Measurements from ENCODE around the gene CSF1. TPM values are rescaled to one million over a fixed set of nuclear protein-coding genes. Genes with fewer than 3 reads are reported as not detected.

The CSF1 gene
- total and polyA plus RNA-seq, 2 donors (not counting 3 experiments of a cell fraction or from before 2014, with no cell fraction given) = 24.5 to 28.9 TPM

DNA sequence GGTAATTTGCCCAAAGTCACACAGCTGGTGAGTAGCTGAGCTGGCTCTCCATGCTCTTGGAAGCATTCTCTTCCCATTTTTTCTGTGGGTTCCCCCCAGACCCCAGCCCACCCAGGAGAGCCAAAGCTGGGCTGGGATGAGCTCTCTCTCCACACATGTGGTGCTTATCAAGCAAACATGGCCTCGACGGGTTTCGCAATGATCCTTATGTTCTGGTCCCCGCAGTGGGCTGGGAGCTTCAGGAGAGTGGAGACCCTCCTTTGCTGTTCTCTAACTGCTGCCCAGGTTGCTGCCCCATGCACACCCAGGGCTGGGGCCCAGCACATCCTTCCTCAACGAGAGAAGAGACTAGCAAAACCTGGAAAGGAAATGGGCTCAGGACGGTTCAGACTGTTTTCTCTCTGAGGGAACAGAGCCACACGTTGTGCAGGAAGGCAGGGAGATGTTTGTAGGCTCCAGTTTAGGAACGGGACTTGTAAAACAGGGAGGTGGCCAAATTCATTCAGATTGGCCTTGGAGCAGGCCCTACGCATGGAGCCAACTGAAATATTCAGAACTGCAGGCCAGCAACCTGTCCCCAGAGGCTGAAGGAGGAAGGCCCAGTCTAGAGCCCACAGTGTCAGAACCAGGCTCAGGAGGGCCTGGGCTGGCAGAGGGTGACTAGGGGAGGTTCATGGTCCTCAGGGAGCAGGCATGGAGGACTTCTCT is 27.2 kb upstream of the CSF1 start:
- DNase-seq (ENCODE audit: low read depth, low spot score) = no peak

More for the DNA sequence above, 27.2 kb upstream of the CSF1 start:
- no peak for TF ChIP-seq GATA2 (IDR thresholded peaks at IDR 0.05; ENCODE audit: insufficient read depth, insufficient read length, low read depth, low read length)
- TF ChIP-seq EZH2 (IDR thresholded peaks at IDR 0.05; ENCODE audit: borderline replicate concordance, low read depth, low read length, severe bottlenecking) = no peak
- TF ChIP-seq POLR2AphosphoS5 (IDR thresholded peaks at IDR 0.05; ENCODE audit: insufficient read depth, low read depth, low read length) = no peak
- no peak for TF ChIP-seq POLR2A (IDR thresholded peaks at IDR 0.05; ENCODE audit: low read depth, low read length)
- TF ChIP-seq FOS (IDR thresholded peaks at IDR 0.05; ENCODE audit: borderline replicate concordance, insufficient read depth, low read length) = no peak
- TF ChIP-seq JUN (IDR thresholded peaks at IDR 0.05; ENCODE audit: borderline replicate concordance, insufficient read depth, insufficient read length, low read depth) = no peak
- TF ChIP-seq MYC (IDR thresholded peaks at IDR 0.05; ENCODE audit: low read depth, low read length) = no peak
- TF ChIP-seq, protein P1, sequence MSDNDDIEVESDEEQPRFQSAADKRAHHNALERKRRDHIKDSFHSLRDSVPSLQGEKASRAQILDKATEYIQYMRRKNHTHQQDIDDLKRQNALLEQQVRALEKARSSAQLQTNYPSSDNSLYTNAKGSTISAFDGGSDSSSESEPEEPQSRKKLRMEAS (IDR thresholded peaks at IDR 0.05; ENCODE audit: insufficient read depth, insufficient read length) = no peak
- TF ChIP-seq, protein P2, sequence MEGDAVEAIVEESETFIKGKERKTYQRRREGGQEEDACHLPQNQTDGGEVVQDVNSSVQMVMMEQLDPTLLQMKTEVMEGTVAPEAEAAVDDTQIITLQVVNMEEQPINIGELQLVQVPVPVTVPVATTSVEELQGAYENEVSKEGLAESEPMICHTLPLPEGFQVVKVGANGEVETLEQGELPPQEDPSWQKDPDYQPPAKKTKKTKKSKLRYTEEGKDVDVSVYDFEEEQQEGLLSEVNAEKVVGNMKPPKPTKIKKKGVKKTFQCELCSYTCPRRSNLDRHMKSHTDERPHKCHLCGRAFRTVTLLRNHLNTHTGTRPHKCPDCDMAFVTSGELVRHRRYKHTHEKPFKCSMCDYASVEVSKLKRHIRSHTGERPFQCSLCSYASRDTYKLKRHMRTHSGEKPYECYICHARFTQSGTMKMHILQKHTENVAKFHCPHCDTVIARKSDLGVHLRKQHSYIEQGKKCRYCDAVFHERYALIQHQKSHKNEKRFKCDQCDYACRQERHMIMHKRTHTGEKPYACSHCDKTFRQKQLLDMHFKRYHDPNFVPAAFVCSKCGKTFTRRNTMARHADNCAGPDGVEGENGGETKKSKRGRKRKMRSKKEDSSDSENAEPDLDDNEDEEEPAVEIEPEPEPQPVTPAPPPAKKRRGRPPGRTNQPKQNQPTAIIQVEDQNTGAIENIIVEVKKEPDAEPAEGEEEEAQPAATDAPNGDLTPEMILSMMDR (IDR thresholded peaks at IDR 0.05; ENCODE audit: extremely low read depth in 1 of 2, insufficient read depth in 1 of 2, low read depth in 1 of 2, low read length in 2 of 2) = no peak
- Histone ChIP-seq H3K79me2 (ENCODE audit: control insufficient read depth, insufficient read depth, low read length) (no peaks in the 10 kb centered on the region), H2AFZ (ENCODE audit: low read depth, low read length) (no peak overlapping the region), H4K20me1 (replicated peaks; ENCODE audit: control insufficient read depth, extremely low read depth, insufficient read depth, low read length) (no peaks in the 10 kb centered on the region), H3K9me1 (replicated peaks; ENCODE audit: control insufficient read depth, extremely low read depth, insufficient read depth, low read length) (no peaks in the 10 kb centered on the region), H3K4me3 (replicated peaks in 1 of 3; ENCODE audit: insufficient read depth in 1 of 3, low read depth in 1 of 3, low read length in 3 of 3) (no peak overlapping the region), H3K9ac (replicated peaks; ENCODE audit: extremely low read depth, insufficient read depth, low read length) (no peak overlapping the region), H3K9me3 (replicated peaks; ENCODE audit: control insufficient read depth, insufficient read depth, low read length) (no peaks in the 10 kb centered on the region), H3K36me3 (ENCODE audit: control insufficient read depth in 2 of 2, extremely low read depth in 1 of 2, insufficient read depth in 2 of 2, low read length in 2 of 2) (no peaks in the 10 kb centered on the region), H3K27me3 (ENCODE audit: control insufficient read depth in 2 of 2, insufficient read depth in 2 of 2, low read length in 2 of 2) (peaks cover 0 to 13% of the 10 kb centered on the region in 2 experiments), H3K4me2 (ENCODE audit: insufficient read depth, low read length) (no peak overlapping the region), H3K4me1 (ENCODE audit: control insufficient read depth, extremely low read depth, insufficient read depth, low read length) (no peaks in the 10 kb centered on the region), H3K27ac (ENCODE audit: insufficient read depth, low read depth, low read length) (no peak overlapping the region)
- no peak for FAIRE-seq
- CTCF ChIA-PET = interaction anchor here (0.6 to 0.8 kb wide), 2 partner anchors 9 to 101 kb away, joined by 3 read pairs; partner anchors contain the start of gene AHCYL1
- intact Hi-C loops (cut with micrococcal nuclease) = no loop called here
- dilution Hi-C loops (cut with MboI; ENCODE audit: extremely low pct_ligation_motif_present, low sequenced_read_pairs) = no loop called here
- POLR2A ChIA-PET = no interaction called here
- no TSS peak for BruUV-seq (replicated peaks)
